Heart left ventricle (tissue), 16 donors: ENCODE results near the gene RTN3. TPM values are rescaled to one million over a fixed set of nuclear protein-coding genes. Genes with fewer than 3 reads are reported as not detected.

Experiments used
- ATAC-seq, 4 donors: fragments of 200-7000 bp; cut with Tn5 transposase; one replicate each; pipeline ENCODE4 v1.9.1; 2020 to 2022; ENCODE audit warnings: moderate library complexity in 4 of 4, mild to moderate bottlenecking in 3 of 4, moderate number of reproducible peaks in 1 of 4
- DNase-seq, 5 donors: peaks; one replicate each; pipeline ENCODE4 v3.0.0-alpha.2; 2020
- H3K27ac ChIP-seq, 12 donors: fragments of 200-600 bp; sonication (generic) in 4 of 12; one replicate each; pipeline versions ENCODE4 v1.5.0 to v1.8.0; 2016 to 2022; ENCODE audit warnings: mild to moderate bottlenecking in 2 of 12
- H3K27me3 ChIP-seq, 9 donors: fragments of 200-600 bp; sonication (generic) in 2 of 9; one replicate each; pipeline versions ENCODE4 v1.5.1 to v1.8.0; 2016 to 2022; ENCODE audit warnings: mild to moderate bottlenecking in 3 of 9
- H3K36me3 ChIP-seq, 9 donors: fragments of 200-600 bp; sonication (generic) in 2 of 9; one replicate each; pipeline versions ENCODE4 v1.5.0 to v1.8.0; 2018 to 2022; ENCODE audit warnings: mild to moderate bottlenecking in 2 of 9
- H3K4me1 ChIP-seq, 12 donors: fragments of 200-600 bp; sonication (generic) in 4 of 12; one replicate each; pipeline versions ENCODE4 v1.5.0 to v1.8.0; 2016 to 2022; ENCODE audit warnings: mild to moderate bottlenecking in 3 of 12
- H3K4me3 ChIP-seq, 12 donors: fragments of 200-600 bp; sonication (generic) in 4 of 12; one replicate each; pipeline versions ENCODE4 v1.5.0 to v1.8.0; 2017 to 2022; ENCODE audit warnings: mild to moderate bottlenecking in 9 of 12, moderate library complexity in 4 of 12
- H3K9me3 ChIP-seq, 12 donors: fragments of 200-600 bp; sonication (generic) in 4 of 12; one replicate each; pipeline versions ENCODE4 v1.5.0 to v1.8.0; 2016 to 2022; ENCODE audit warnings: mild to moderate bottlenecking in 1 of 12
- POLR2A ChIP-seq, 2 donors: fragments of 450-650 bp; IDR thresholded peaks; one replicate each; pipeline ENCODE4 v1.6.1; 2017; ENCODE audit warnings: antibody characterized with exemption in 2 of 2, mild to moderate bottlenecking in 2 of 2, moderate library complexity in 2 of 2
- WGBS, 4 donors: extraction: QIAGEN DNeasy Blood & Tissue Kit in 2 of 4; methylation state at CpG; one replicate each; pipeline versions ENCODE4 v1.1.5 to v1.1.7; 2013 to 2018; 5-methylcytosine and 5-hydroxymethylcytosine counted together
- intact Hi-C, 10 donors: fragments of 100-400 bp; cut with DNase I; formaldehyde crosslinking; loops; one replicate each; pipeline versions ENCODE4 v1.11.1 to v1.14.2; 2022
- polyA plus RNA-seq, 2 donors: library from polyadenylated mRNA; stranded (reverse); fragments of 200-250 nt; gene quantifications; one replicate each; pipeline ENCODE4 v1.2.3, GENCODE V29; 2013
- total RNA-seq, 9 donors: library from RNA; depleted of rRNA in 2 of 9; stranded (reverse); fragments of >200 nt in 2 of 9; fragmentation: NEBNext Ultra II Directional in 3 of 9; extraction: Animal tissue kit (Norgen Biotek cat#: 25700) in 3 of 9; gene quantifications; one replicate each; pipeline versions ENCODE4 v1.1.0 to v1.2.4, GENCODE V29; 2016 to 2023
- TF ChIP-seq, protein P1 (sequence below), 12 donors: fragments of 200-600 bp; sonication (generic) in 4 of 12; IDR thresholded peaks; one replicate each; pipeline versions ENCODE4 v1.5.0 to v1.8.0; 2018 to 2022; ENCODE audit warnings: antibody characterized with exemption in 12 of 12, mild to moderate bottlenecking in 5 of 12
- donor health status: ischemic (EF 13 %, LVEDD 7.1; RV severe dilation, severe dysfunction).
- donor health status: healthy with polysubstance abuse.
- donor health status: DM: no; HTN: yes; CAD: no.
- donor health status: DM: no; HTN: no; CAD: no.
- donor health status: ischemic (EF 25% LVEDD 6.9; RV normal size, moderate dysfunction).
- donor health status: ischemic (EF 25% LVEDD 5.7; RV mildly dilated, moderate dysfunction).
- donor health status: healthy.
- donor health status: DM: yes; HTN: yes; CAD: no.
- donor health status: ischemic (EF 35%, LVEDD 5.7; RV mildly dilated, moderate dysfunction).
- donor health status: nonischemic (EF 11% LVEDD 7.7; RV severe dilation, severe dysfunction).
- donor health status: DM: yes; HTN: yes; CAD: no.
- donor health status: PGD.
- donor health status: ischemic (EF 29% LVEDD 5.4; RV normal size, mild dysfunction).
- donor health status: nonischemic (EF 23%, LVEDD 6.1; RV moderate dilation, normal function).

RTN3 gene
- total and polyA plus RNA-seq, 11 donors: 31.2 to 82.9 (median 65.9) TPM

DNA sequence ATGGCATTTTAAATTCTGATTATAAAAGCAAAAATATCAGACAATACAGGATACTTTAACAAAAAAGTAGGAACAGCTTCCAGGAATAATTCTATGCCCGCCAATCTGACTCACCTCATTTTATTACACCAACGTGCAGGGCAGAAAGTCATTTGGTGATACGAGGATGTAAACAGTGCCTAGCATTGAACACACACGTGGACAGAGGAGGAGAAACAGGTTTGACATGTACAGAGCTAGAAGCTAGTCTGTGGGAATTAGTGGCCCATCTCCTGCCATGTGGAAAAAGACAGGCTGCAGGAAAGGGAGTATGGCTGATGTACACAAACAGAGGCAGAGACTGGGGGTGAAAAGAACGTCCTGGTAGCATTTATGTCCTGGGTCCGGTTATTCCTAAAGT, 123.0 kb downstream of the RTN3 start:
- DNase-seq: no peak
- intact Hi-C loops: no loop called here
- WGBS, 4 donors: 86 to 88% (median 87%) methylated on average over 6 of the region's 6 CpGs

DNA sequence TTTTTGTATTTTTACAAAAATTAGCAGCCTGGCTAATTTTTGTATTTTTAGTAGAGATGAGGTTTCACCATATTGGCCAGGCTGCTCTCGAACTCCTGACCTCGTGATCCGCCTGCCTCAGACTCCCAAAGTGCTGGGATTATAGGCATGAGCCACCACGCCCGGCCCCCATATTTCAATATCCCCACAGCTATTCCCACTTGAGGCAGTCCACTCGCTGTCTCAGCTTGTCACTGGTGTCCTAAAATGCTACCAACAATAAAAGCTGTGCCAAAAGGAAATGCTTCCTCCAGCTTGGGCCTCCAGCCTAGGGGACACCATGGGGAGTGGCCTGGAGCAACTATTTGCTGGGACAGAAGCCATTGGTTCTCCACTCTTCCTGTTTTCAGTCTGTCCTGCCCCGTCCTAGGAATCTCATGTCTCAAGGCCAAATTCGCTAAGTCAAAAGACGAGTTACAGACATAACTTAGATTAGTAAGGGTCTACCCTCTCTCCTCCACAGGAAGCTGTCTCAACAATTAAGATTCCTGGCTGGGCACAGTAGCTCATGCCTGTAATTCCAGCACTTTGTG, 124.6 kb downstream of the RTN3 start:
- TF ChIP-seq POLR2A (IDR thresholded peaks at IDR 0.05): no peak
- TF ChIP-seq, protein P1, sequence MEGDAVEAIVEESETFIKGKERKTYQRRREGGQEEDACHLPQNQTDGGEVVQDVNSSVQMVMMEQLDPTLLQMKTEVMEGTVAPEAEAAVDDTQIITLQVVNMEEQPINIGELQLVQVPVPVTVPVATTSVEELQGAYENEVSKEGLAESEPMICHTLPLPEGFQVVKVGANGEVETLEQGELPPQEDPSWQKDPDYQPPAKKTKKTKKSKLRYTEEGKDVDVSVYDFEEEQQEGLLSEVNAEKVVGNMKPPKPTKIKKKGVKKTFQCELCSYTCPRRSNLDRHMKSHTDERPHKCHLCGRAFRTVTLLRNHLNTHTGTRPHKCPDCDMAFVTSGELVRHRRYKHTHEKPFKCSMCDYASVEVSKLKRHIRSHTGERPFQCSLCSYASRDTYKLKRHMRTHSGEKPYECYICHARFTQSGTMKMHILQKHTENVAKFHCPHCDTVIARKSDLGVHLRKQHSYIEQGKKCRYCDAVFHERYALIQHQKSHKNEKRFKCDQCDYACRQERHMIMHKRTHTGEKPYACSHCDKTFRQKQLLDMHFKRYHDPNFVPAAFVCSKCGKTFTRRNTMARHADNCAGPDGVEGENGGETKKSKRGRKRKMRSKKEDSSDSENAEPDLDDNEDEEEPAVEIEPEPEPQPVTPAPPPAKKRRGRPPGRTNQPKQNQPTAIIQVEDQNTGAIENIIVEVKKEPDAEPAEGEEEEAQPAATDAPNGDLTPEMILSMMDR (IDR thresholded peaks at IDR 0.05): no peak
- intact Hi-C loops: no loop called here
- peaks cover 0 to 7% (median 0%) of the 10 kb centered on the region in 12 donors for H3K4me1 ChIP-seq
- H3K4me3 ChIP-seq: no peak overlapping the region
- ATAC-seq: peak in 3 of 4 donors; percentile 60 to 84 (median 74)
- peak in 2 of 5 donors; percentile 33 to 37 for DNase-seq
- H3K9me3 ChIP-seq: no peaks in the 10 kb centered on the region
- no peaks in the 10 kb centered on the region for H3K27me3 ChIP-seq
- no peaks in the 10 kb centered on the region for H3K36me3 ChIP-seq
- peak overlapping the region in 6 of 12 donors; percentile 13 to 52 (median 46) for H3K27ac ChIP-seq
- WGBS, 4 donors: 45 to 72% (median 55%) methylated on average over 9 of the region's 9 CpGs

More for the DNA sequence above, 123.0 kb downstream of the RTN3 start:
- Histone ChIP-seq H3K36me3 (no peaks in the 10 kb centered on the region), H3K27me3 (no peaks in the 10 kb centered on the region), H3K4me3 (no peak overlapping the region), H3K4me1 (peaks cover 0 to 7% (median 0%) of the 10 kb centered on the region in 12 donors), H3K27ac (no peak overlapping the region), H3K9me3 (no peaks in the 10 kb centered on the region)
- ATAC-seq: no peak
- TF ChIP-seq, protein P1 (IDR thresholded peaks at IDR 0.05): no peak
- TF ChIP-seq POLR2A (IDR thresholded peaks at IDR 0.05): no peak

Other genes with a start within 250 kb of the RTN3 start
- gene PLAAT5, start 190.3 kb upstream of the RTN3 start, total RNA-seq: 1 to 10 TPM in 8 of 9 donors, under 1 TPM in 1; 0.49 to 7.1 (median 1.6) TPM
- 1 to 10 TPM in 1 of 2 donors, under 1 TPM in 1; 0.73 to 1.1 TPM for gene PLAAT5, start 190.3 kb upstream of the RTN3 start, polyA plus RNA-seq
- 10 to 100 TPM in 1 of 9 donors, 1 to 10 TPM in 3, under 1 TPM in 3, not detected in 2; 0.32 to 15.1 (median 1.1) TPM for gene LGALS12, start 175.4 kb upstream of the RTN3 start, total RNA-seq
- gene LGALS12, start 175.4 kb upstream of the RTN3 start, polyA plus RNA-seq: 1 to 10 TPM; 1.2 to 4.6 TPM
- 100 to 1,000 TPM in 1 of 9 donors, 10 to 100 TPM in 3, 1 to 10 TPM in 5; 4.6 to 484 (median 8.0) TPM for gene PLAAT4, start 144.7 kb upstream of the RTN3 start, total RNA-seq
- 1 to 10 TPM; 6.8 to 9.5 TPM for gene PLAAT4, start 144.7 kb upstream of the RTN3 start, polyA plus RNA-seq
- gene PLAAT2, start 118.1 kb upstream of the RTN3 start, total RNA-seq: 1 to 10 TPM in 1 of 9 donors, under 1 TPM in 1, not detected in 7; 0.46 to 3.8 TPM
- under 1 TPM; 0.11 to 0.38 TPM for gene PLAAT2, start 118.1 kb upstream of the RTN3 start, polyA plus RNA-seq
- gene PLAAT3, start 67.1 kb upstream of the RTN3 start, total RNA-seq: 100 to 1,000 TPM in 8 of 9 donors, 10 to 100 TPM in 1; 84.7 to 152 (median 126) TPM
- 100 to 1,000 TPM in 1 of 2 donors, 10 to 100 TPM in 1; 74.9 to 191 TPM for gene PLAAT3, start 67.1 kb upstream of the RTN3 start, polyA plus RNA-seq
- gene ATL3, start 10.1 kb upstream of the RTN3 start, total RNA-seq: 10 to 100 TPM; 10.4 to 30.4 (median 13.8) TPM
- 1 to 10 TPM; 4.7 to 7.5 TPM for gene ATL3, start 10.1 kb upstream of the RTN3 start, polyA plus RNA-seq
- gene ZFTA, start 87.3 kb downstream of the RTN3 start, total RNA-seq: 10 to 100 TPM in 5 of 9 donors, 1 to 10 TPM in 4; 8.1 to 17.9 (median 10.6) TPM
- 1 to 10 TPM; 4.6 to 6.3 TPM for gene ZFTA, start 87.3 kb downstream of the RTN3 start, polyA plus RNA-seq
- 10 to 100 TPM in 6 of 9 donors, 1 to 10 TPM in 3; 7.8 to 11.8 (median 10.6) TPM for gene SPINDOC, start 132.0 kb downstream of the RTN3 start, total RNA-seq
- 10 to 100 TPM; 11.6 to 12.0 TPM for gene SPINDOC, start 132.0 kb downstream of the RTN3 start, polyA plus RNA-seq
- 10 to 100 TPM; 26.7 to 53.5 (median 40.8) TPM for gene MARK2, start 157.6 kb downstream of the RTN3 start, total RNA-seq
- gene MARK2, start 157.6 kb downstream of the RTN3 start, polyA plus RNA-seq: 10 to 100 TPM; 17.0 to 34.3 TPM
- gene RCOR2, start 235.7 kb downstream of the RTN3 start, total RNA-seq: 1 to 10 TPM; 1.9 to 5.7 (median 4.2) TPM
- gene RCOR2, start 235.7 kb downstream of the RTN3 start, polyA plus RNA-seq: 1 to 10 TPM; 3.8 to 4.8 TPM